Transverse colon (tissue), 4 donors: ENCODE data around the gene AQP6. TPM values are rescaled to one million over a fixed set of nuclear protein-coding genes. Genes with fewer than 3 reads are reported as not detected.

Experiments
- DNase-seq: peaks from one replicate; pipeline ENCODE4 v3.0.0-alpha.2; 2019
- H3K27ac ChIP-seq, 4 donors: fragments of 200-600 bp; sonication (generic); 2 replicates each; pipeline ENCODE4 v1.5.1; 2016 to 2018; ENCODE audit warnings: inconsistent platforms in 4 of 4
- H3K27me3 ChIP-seq: fragments of 200-600 bp; sonication (generic); 2 replicates; pipeline ENCODE4 v1.5.1; 2017; ENCODE audit warnings: inconsistent platforms
- H3K36me3 ChIP-seq, 4 donors: fragments of 200-600 bp; sonication (generic); 2 replicates each; pipeline ENCODE4 v1.5.1; 2017 to 2019; ENCODE audit warnings: inconsistent platforms in 4 of 4
- H3K4me1 ChIP-seq, 4 donors: fragments of 200-600 bp; sonication (generic); 2 replicates each; pipeline ENCODE4 v1.5.1; 2017 to 2020; ENCODE audit warnings: inconsistent platforms in 4 of 4
- H3K4me3 ChIP-seq, 4 donors: fragments of 200-600 bp; sonication (generic); 1 replicate in 1 of 4; 2 replicates in 3 of 4; pipeline versions ENCODE4 v1.5.1 to v1.6.1; 2017 to 2019; ENCODE audit warnings: inconsistent platforms in 4 of 4
- H3K9me3 ChIP-seq, 2 donors: fragments of 200-600 bp; sonication (generic); 2 replicates each; pipeline ENCODE4 v1.5.1; 2017 to 2019; ENCODE audit warnings: inconsistent platforms in 2 of 2
- EP300 ChIP-seq: sonication (generic); formaldehyde crosslinking; IDR thresholded peaks from one replicate; pipeline ENCODE4 v1.6.1; 2017; ENCODE audit warnings: antibody characterized with exemption, low read depth
- POLR2A ChIP-seq: fragments of 450-650 bp; IDR thresholded peaks from one replicate; pipeline ENCODE4 v1.6.1; 2016; ENCODE audit warnings: antibody characterized with exemption, mild to moderate bottlenecking, moderate library complexity
- POLR2AphosphoS5 ChIP-seq, 3 donors: sonication (generic); formaldehyde crosslinking; IDR thresholded peaks; one replicate each; pipeline ENCODE4 v1.6.1; 2016; ENCODE audit warnings: antibody characterized with exemption in 3 of 3
- WGBS, 2 donors: methylation state at CpG; one replicate each; pipeline ENCODE4 v1.1.5; 2018; ENCODE audit warnings: low coverage in 1 of 2; 5-methylcytosine and 5-hydroxymethylcytosine counted together
- in situ Hi-C, 4 donors: fragments of 200-750 bp; cut with MboI; loops; one replicate each; pipeline versions ENCODE4 v1.15.0 to v1.15.1; 2017; ENCODE audit warnings: low sequenced_read_pairs in 3 of 4, low pct_ligation_motif_present in 1 of 4, low pct_unique_long_range_greater_than_20kb in 1 of 4
- intact Hi-C: fragments of 100-400 bp; cut with DNase I; formaldehyde crosslinking; loops from one replicate; pipeline ENCODE4 v1.15.1; 2023; ENCODE audit warnings: low total_unique reads
- total RNA-seq, 4 donors: library from RNA; depleted of rRNA; stranded (reverse); fragments of >200 nt; gene quantifications; one replicate each; pipeline ENCODE4 v1.1.0, GENCODE V29; 2016
- TF ChIP-seq, protein P1 (sequence below), 5 experiments: fragments of 200-600 bp in 3 of 5; fragments of 450-650 bp in 2 of 5; sonication (generic) in 3 of 5; IDR thresholded peaks; 1 replicate in 2 of 5; 2 replicates in 3 of 5; pipeline ENCODE4 v1.5.1; 2016 to 2017; ENCODE audit warnings: antibody characterized with exemption in 5 of 5, inconsistent platforms in 3 of 5, mild to moderate bottlenecking in 2 of 5, moderate library complexity in 1 of 5

Gene AQP6, protein sequence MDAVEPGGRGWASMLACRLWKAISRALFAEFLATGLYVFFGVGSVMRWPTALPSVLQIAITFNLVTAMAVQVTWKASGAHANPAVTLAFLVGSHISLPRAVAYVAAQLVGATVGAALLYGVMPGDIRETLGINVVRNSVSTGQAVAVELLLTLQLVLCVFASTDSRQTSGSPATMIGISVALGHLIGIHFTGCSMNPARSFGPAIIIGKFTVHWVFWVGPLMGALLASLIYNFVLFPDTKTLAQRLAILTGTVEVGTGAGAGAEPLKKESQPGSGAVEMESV
- under 1 TPM in 1 of 4 donors, not detected in 3; 0.41 TPM for total RNA-seq

DNA sequence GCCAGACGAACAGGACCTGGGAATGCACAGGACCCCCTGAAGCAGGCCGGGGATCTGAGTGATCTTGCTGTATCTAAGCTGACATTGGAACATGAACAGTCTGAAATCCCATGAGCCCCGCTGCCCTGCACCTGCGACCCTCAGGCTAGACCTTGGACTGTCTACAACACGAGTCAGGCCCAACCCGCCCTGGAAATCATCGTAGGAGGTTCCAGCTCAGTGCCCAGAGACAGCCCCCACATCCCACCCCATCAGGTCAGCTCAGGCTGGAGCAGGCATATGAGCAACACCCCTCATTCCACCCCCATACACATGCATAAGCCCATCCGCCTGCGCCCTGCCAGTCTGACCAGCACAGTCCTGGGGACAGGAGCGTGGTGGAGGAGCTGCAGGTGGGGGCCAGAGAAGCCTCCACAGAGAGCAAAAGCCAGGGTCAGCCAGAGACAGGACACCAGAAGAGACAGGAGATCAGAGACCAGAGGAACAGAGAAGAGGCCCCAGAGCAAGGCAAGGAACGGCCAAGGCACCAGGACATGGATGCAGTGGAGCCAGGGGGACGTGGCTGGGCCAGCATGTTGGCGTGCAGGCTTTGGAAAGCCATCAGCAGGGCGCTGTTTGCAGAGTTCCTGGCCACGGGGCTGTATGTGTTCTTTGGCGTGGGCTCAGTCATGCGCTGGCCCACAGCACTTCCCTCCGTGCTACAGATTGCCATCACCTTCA, at the start of gene AQP6:
TSS of gene AQP6 (plus strand) at position 307 of the 720 bp plus-strand sequence. CDS start at position 534, 227 bp downstream.
- in situ Hi-C loops = loop anchor here in 3 of 4 donors (5.0 to 25.0 kb wide), 4 partner anchors 80 to 214 kb away; partner anchors contain the start of gene ASIC1 (in 2 of the 3)
- H3K27me3 ChIP-seq = peaks cover 22% of the 10 kb centered on the region
- H3K36me3 ChIP-seq = no peaks in the 10 kb centered on the region
- TF ChIP-seq, protein P1, sequence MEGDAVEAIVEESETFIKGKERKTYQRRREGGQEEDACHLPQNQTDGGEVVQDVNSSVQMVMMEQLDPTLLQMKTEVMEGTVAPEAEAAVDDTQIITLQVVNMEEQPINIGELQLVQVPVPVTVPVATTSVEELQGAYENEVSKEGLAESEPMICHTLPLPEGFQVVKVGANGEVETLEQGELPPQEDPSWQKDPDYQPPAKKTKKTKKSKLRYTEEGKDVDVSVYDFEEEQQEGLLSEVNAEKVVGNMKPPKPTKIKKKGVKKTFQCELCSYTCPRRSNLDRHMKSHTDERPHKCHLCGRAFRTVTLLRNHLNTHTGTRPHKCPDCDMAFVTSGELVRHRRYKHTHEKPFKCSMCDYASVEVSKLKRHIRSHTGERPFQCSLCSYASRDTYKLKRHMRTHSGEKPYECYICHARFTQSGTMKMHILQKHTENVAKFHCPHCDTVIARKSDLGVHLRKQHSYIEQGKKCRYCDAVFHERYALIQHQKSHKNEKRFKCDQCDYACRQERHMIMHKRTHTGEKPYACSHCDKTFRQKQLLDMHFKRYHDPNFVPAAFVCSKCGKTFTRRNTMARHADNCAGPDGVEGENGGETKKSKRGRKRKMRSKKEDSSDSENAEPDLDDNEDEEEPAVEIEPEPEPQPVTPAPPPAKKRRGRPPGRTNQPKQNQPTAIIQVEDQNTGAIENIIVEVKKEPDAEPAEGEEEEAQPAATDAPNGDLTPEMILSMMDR (IDR thresholded peaks at IDR 0.05) = no peak
- TF ChIP-seq POLR2AphosphoS5 (IDR thresholded peaks at IDR 0.05) (no peak), EP300 (no peak), POLR2A (no peak)
- H3K4me1 ChIP-seq = peaks cover 0 to 15% (median 6%) of the 10 kb centered on the region in 4 donors
- 73% methylated on average over 15 of the region's 18 CpGs; no CpG with 5 or more reads in 1 of the 2 donors for WGBS, 2 donors
- intact Hi-C loops = loop anchor here (2.0 kb wide), 1 partner anchor 84 kb away; the partner anchor contains the start of gene ASIC1
- H3K4me3 ChIP-seq = no peak within 1 kb of the TSS
- DNase-seq = no peak
- no peak within 1 kb of the TSS for H3K27ac ChIP-seq
- H3K9me3 ChIP-seq = no peaks in the 10 kb centered on the region

DNA sequence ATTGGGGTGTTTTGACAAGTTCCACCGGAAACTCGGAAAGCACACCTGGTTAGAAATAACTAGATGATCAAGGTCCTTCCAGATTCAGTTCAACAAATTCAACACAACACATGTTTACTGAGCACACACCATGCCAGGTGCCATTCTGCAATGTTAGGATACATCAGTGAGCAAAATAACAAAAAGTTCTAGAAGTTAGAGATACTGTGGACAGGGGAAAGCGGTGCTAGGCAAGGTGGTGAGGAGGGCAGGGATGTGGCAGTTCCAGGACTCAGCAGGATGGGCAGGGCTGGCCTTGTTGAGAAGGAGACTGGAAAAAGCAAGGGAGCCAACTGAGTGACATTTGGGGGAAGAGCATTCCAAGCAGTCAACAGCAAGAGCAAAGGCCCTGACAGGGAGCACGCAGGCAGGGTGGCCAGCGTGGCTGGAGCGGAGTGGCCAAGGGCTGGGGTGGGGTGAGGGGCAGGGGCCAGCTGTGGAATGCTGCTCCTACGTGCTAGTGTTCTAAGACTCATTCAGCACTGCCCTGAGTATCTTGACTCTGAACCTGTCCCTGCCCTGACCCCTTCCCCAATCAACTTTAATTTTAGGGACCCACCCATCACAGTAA, 49.6 kb upstream of the AQP6 start:
- Histone ChIP-seq H3K4me1 (no peaks in the 10 kb centered on the region), H3K27me3 (no peaks in the 10 kb centered on the region), H3K36me3 (no peaks in the 10 kb centered on the region), H3K27ac (no peak overlapping the region), H3K9me3 (no peaks in the 10 kb centered on the region), H3K4me3 (no peak overlapping the region)
- TF ChIP-seq EP300 (no peak), POLR2AphosphoS5 (IDR thresholded peaks at IDR 0.05) (no peak)
- intact Hi-C loops (no loop called here), in situ Hi-C loops (no loop called here)
- 83% methylated on average over 7 of the region's 7 CpGs; no CpG with 5 or more reads in 1 of the 2 donors for WGBS, 2 donors
- DNase-seq = no peak

DNA sequence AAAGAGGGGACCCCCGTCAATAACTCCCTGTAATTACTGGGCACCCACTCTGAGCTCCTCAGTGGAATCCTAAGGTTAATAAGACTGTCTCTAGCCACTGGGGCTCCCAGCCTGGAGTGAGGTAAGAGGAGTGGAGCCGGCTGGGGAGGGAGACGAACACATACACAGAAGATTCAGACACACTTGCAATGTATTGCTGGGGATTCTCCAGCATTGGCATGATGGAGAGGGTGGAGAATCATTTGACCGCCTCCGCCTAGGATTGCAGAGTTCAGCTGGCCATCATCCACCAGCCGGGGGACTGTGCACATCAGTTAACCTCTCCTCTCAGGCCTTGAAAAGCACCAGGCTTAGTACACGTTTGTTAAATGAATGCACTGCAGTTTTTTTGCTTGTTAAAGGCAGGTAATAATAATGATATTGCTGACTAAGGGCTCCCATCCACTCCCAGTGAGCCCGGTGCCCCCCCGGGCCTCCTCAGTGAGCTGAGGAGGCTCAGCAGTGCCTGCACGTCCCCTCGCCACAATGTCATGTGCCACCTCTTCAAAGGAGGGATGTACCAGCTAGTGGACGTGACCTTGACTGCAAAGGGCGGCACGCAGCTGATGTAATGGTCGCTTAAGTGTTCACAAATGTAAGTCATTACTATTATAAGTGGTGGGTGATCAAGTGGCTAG, 48.7 kb upstream of the AQP6 start:
- Histone ChIP-seq H3K9me3 (no peaks in the 10 kb centered on the region), H3K27me3 (no peaks in the 10 kb centered on the region), H3K4me3 (no peak overlapping the region), H3K36me3 (no peaks in the 10 kb centered on the region), H3K4me1 (no peaks in the 10 kb centered on the region), H3K27ac (no peak overlapping the region)
- TF ChIP-seq EP300 = no peak
- no peak for TF ChIP-seq POLR2AphosphoS5 (IDR thresholded peaks at IDR 0.05)
- WGBS, 2 donors = 86 to 90% methylated on average over 12 to 15 of the region's 15 CpGs
- DNase-seq = no peak
- intact Hi-C loops (no loop called here), in situ Hi-C loops (no loop called here)

DNA sequence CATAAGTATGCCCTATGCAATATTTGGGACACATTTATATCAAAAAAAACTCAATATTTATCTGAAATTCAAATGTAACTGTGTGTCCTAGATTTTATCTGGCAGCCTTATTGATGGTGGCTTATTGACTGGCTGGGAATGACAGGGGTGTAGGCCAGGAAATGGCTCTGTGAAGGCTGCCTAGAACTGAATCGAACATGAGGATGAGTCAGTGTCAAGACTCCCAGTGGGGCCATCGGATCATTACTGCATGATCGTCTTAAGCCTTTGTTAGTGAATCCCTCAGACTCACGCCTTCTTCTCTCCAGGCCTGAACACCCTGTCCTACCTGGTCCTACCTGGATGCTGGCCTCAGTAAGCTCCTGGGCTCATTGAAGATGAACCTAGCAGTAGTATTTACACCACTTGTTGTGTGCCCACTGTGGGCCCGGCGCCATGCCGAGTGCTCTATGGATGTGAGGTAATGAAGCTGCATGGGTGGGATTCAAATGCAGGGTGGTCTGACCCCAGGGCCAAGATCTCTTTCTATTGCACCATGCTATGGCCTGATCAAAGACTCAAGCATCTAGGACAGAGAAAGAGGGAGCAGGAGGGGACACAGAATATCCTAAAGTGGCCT, 48.0 kb upstream of the AQP6 start:
- H3K4me3 ChIP-seq = no peak overlapping the region
- 93% methylated on average over 7 of the region's 7 CpGs; no CpG with 5 or more reads in 1 of the 2 donors for WGBS, 2 donors
- H3K27ac ChIP-seq = no peak overlapping the region
- H3K9me3 ChIP-seq = no peaks in the 10 kb centered on the region
- no peaks in the 10 kb centered on the region for H3K36me3 ChIP-seq
- intact Hi-C loops = no loop called here
- TF ChIP-seq, protein P1 (IDR thresholded peaks at IDR 0.05) = no peak
- TF ChIP-seq EP300 (no peak), POLR2AphosphoS5 (IDR thresholded peaks at IDR 0.05) (no peak), POLR2A (no peak)
- no peaks in the 10 kb centered on the region for H3K4me1 ChIP-seq
- in situ Hi-C loops = no loop called here
- no peak for DNase-seq
- H3K27me3 ChIP-seq = no peaks in the 10 kb centered on the region
